Ovary (tissue), 3 donors: ENCODE measurements around the gene IQSEC3.

Experiments used
- CTCF ChIP-seq, 3 donors: fragments of 450-650 bp in 2 of 3; fragments of 200-600 bp in 1 of 3; IDR thresholded peaks; one replicate each; pipeline versions ENCODE4 v1.5.1 to v1.8.0; 2016 to 2022; ENCODE audit warnings: antibody characterized with exemption in 3 of 3, mild to moderate bottlenecking in 1 of 3
- EP300 ChIP-seq: sonication (generic); formaldehyde crosslinking; IDR thresholded peaks from one replicate; pipeline ENCODE4 v1.6.1; 2017; ENCODE audit warnings: antibody characterized with exemption
- POLR2A ChIP-seq: fragments of 450-650 bp; IDR thresholded peaks from one replicate; pipeline ENCODE4 v1.6.1; 2017; ENCODE audit warnings: antibody characterized with exemption, mild to moderate bottlenecking, moderate library complexity
- donor health status: DM: no; HTN: no; CAD: no.

GRCh38 chr12:202081-202731 lies 135.6 kb downstream of the IQSEC3 start:
- TF ChIP-seq CTCF (IDR thresholded peaks at IDR 0.05) (no peak), POLR2A (no peak), EP300 (no peak)
